HCT116 (cell line): ENCODE measurements around the gene TNIK. TPM values are rescaled to one million over a fixed set of nuclear protein-coding genes. Genes with fewer than 3 reads are reported as not detected.
"Not testable (repeated sequence)": the region's sequence is repeated elsewhere in the genome, so short reads cannot be mapped to it uniquely, and the experiment has no call there.

Experiments used
- ATAC-seq: fragments of 200-7000 bp; cut with Tn5 transposase; 2 replicates; pipeline ENCODE4 v1.9.1; 2020; ENCODE audit warnings: mild to moderate bottlenecking, moderate library complexity
- BruUV-seq: library from RNA; stranded (reverse); fragments of 400-500 nt; replicated peaks from 2 replicates; lab custom pipeline; 2021; lab: Mats Ljungman, UMichigan
- CTCF ChIA-PET: fragments of 300-600 bp; sonication (Branson Sonifier 250); formaldehyde crosslinking; loops from one replicate; lab custom pipeline; 2021; ENCODE audit warnings: antibody characterized with exemption; lab: Charles Lee
- POLR2A ChIA-PET: fragments of 300-600, 350-600 bp; sonication (Branson Sonifier 250); formaldehyde crosslinking; loops from one replicate; lab custom pipeline; 2021; ENCODE audit warnings: antibody characterized with exemption; lab: Charles Lee
- RAD21 ChIA-PET, 2 experiments: fragments of 300-600 bp; sonication (Branson Sonifier 250); formaldehyde crosslinking; loops; one replicate each; lab custom pipeline; 2023; ENCODE audit warnings: low total read pairs in 2 of 2; ENCODE audit not compliant: uncharacterized antibody in 2 of 2, unreplicated experiment in 2 of 2, low non-redundant PET in 1 of 2; lab: Charles Lee
- DNase-seq: peaks from one replicate; pipeline ENCODE4 v3.0.0-alpha.2; 2010; ENCODE audit warnings: low read depth, low spot score
- H2AFZ ChIP-seq: fragments of 200-600 bp; shearing (Covaris generic), sonication (generic); 2 replicates; pipeline ENCODE4 v1.6.1; 2017; ENCODE audit warnings: low read depth, mixed run types, mixed read lengths, antibody characterized with exemption, low read length; ENCODE audit not compliant: poor library complexity, severe bottlenecking
- H3K27ac ChIP-seq: 2 replicates; pipeline ENCODE4 v1.5.1; 2012; ENCODE audit warnings: low read depth, low read length
- H3K27me3 ChIP-seq: fragments of 200-600 bp; sonication (generic); 2 replicates; pipeline ENCODE4 v1.6.1; 2016; ENCODE audit warnings: mixed run types, low read length, mixed read lengths; ENCODE audit not compliant: insufficient read depth
- H3K36me3 ChIP-seq, 2 experiments: fragments of 200-500 bp in 1 of 2; fragments of 200-600 bp in 1 of 2; sonication (Bioruptor generic) in 1 of 2; sonication (generic) in 1 of 2; 2 replicates each; pipeline versions ENCODE4 v1.5.1 to v1.6.1; 2014 to 2016; ENCODE audit warnings: low read length in 2 of 2, inconsistent platforms in 1 of 2, mixed read lengths in 1 of 2, mixed run types in 1 of 2; ENCODE audit not compliant: insufficient read depth in 2 of 2, control insufficient read depth in 1 of 2
- H3K4me1 ChIP-seq, 2 experiments: fragments of 200-600 bp in 1 of 2; sonication (generic) in 1 of 2; 2 replicates each; pipeline versions ENCODE4 v1.5.1 to v1.6.1; 2012 to 2017; ENCODE audit warnings: low read length in 2 of 2, inconsistent platforms in 1 of 2, mild to moderate bottlenecking in 1 of 2, mixed read lengths in 1 of 2, mixed run types in 1 of 2, moderate library complexity in 1 of 2; ENCODE audit not compliant: insufficient read depth in 2 of 2, control insufficient read depth in 1 of 2
- H3K4me2 ChIP-seq: fragments of 200-600 bp; sonication (generic); 2 replicates; pipeline ENCODE4 v1.6.1; 2017; ENCODE audit warnings: mixed run types, low read length, mixed read lengths
- H3K4me3 ChIP-seq, 2 experiments: fragments of 200-600 bp in 1 of 2; sonication (generic) in 1 of 2; replicated peaks in 1 of 2; 2 replicates each; pipeline ENCODE4 v1.5.1; 2011 to 2016; ENCODE audit warnings: low read length in 2 of 2, control low read depth in 1 of 2, low read depth in 1 of 2, mild to moderate bottlenecking in 1 of 2, mixed read lengths in 1 of 2, mixed run types in 1 of 2
- H3K79me2 ChIP-seq: fragments of 200-600 bp; sonication (generic); 2 replicates; pipeline ENCODE4 v1.6.1; 2017; ENCODE audit warnings: mild to moderate bottlenecking, mixed run types, low read length, moderate library complexity, mixed read lengths; ENCODE audit not compliant: insufficient read depth
- H3K9ac ChIP-seq: fragments of 200-600 bp; sonication (generic); 2 replicates; pipeline ENCODE4 v1.6.1; 2016; ENCODE audit warnings: low read length, mixed read lengths
- H3K9me2 ChIP-seq: fragments of 200-600 bp; sonication (generic), shearing (Covaris generic); 2 replicates; pipeline ENCODE4 v1.6.1; 2017; ENCODE audit warnings: mixed run types, mild to moderate bottlenecking, moderate library complexity; ENCODE audit not compliant: insufficient read depth
- H3K9me3 ChIP-seq, 2 experiments: fragments of 200-500 bp in 1 of 2; fragments of 200-600 bp in 1 of 2; sonication (Bioruptor generic) in 1 of 2; sonication (generic) in 1 of 2; 2 replicates each; pipeline ENCODE4 v1.6.1; 2014 to 2017; ENCODE audit warnings: low read length in 2 of 2, mixed read lengths in 2 of 2, inconsistent platforms in 1 of 2, low read depth in 1 of 2, mild to moderate bottlenecking in 1 of 2, mixed run types in 1 of 2, moderate library complexity in 1 of 2; ENCODE audit not compliant: control insufficient read depth in 1 of 2, insufficient read depth in 1 of 2
- H4K20me1 ChIP-seq: fragments of 200-600 bp; sonication (generic), shearing (Covaris generic); 2 replicates; pipeline ENCODE4 v1.6.1; 2017; ENCODE audit warnings: mixed run types, mild to moderate bottlenecking, moderate library complexity; ENCODE audit not compliant: insufficient read depth
- ELF1 ChIP-seq: IDR thresholded peaks from 2 replicates; pipeline ENCODE4 v1.6.1; 2012; ENCODE audit warnings: low read depth, borderline replicate concordance
- FOSL1 ChIP-seq: IDR thresholded peaks from 2 replicates; pipeline ENCODE4 v1.6.1; 2012; ENCODE audit warnings: low read depth
- JUND ChIP-seq: IDR thresholded peaks from 2 replicates; pipeline ENCODE4 v1.6.1; 2012
- SP1 ChIP-seq: IDR thresholded peaks from 2 replicates; pipeline ENCODE4 v1.6.1; 2012; ENCODE audit warnings: low read depth
- intact Hi-C: fragments of 100-400 bp; cut with micrococcal nuclease; formaldehyde crosslinking; loops from 2 replicates; pipeline ENCODE4 v1.10.0; 2022
- total RNA-seq: library from RNA; stranded (reverse); gene quantifications from one replicate; pipeline ENCODE4 v1.2.1, GENCODE V29; 2021; ENCODE audit not compliant: unreplicated experiment

The TNIK gene
- total RNA-seq, 1 experiment from 2014 or later: 24.1 TPM

DNA sequence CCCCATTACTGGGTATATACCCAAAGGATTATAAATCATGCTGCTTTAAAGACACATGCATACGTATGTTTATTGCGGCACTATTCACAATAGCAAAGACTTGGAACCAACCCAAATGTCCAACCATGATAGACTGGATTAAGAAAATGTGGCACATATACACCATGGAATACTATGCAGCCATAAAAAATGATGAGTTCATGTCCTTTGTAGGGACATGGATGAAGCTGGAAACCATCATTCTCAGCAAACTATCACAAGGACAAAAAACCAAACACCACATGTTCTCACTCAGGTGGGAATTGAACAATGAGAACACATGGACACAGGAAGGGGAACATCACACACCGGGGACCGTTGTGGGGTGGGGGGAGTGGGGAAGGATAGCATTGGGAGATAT is 155.7 kb downstream of the TNIK start:
- BruUV-seq, H3K27ac ChIP-seq, H3K27me3 ChIP-seq, H3K79me2 ChIP-seq, DNase-seq, H2AFZ ChIP-seq, H3K9ac ChIP-seq, H4K20me1 ChIP-seq, H3K36me3 ChIP-seq, intact Hi-C loops, H3K9me3 ChIP-seq, ATAC-seq, POLR2A ChIA-PET, H3K4me2 ChIP-seq, RAD21 ChIA-PET, H3K4me3 ChIP-seq, CTCF ChIA-PET, H3K4me1 ChIP-seq, H3K9me2 ChIP-seq: not testable (repeated sequence)

DNA sequence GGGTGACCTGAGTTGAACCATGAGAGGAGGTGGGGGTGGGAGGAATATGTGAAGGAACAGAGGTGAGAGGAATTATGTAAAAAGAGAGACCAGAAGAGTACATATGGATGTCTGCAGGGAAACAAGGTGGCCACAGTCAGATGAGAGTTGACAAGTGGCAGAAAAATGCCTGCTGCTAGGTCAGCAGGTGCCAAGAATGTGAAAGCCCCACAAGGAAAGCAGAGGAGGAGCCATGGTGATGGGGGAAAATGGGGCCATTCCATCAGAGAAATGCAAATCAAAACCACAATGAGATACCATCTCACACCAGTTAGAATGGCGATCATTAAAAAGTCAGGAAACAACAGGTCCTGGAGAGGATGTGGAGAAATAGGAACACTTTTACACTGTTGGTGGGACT is 156.2 kb downstream of the TNIK start:
- ATAC-seq, H3K9ac ChIP-seq, H3K36me3 ChIP-seq, H3K4me3 ChIP-seq, H3K4me1 ChIP-seq, RAD21 ChIA-PET, CTCF ChIA-PET, intact Hi-C loops, POLR2A ChIA-PET, H3K79me2 ChIP-seq, H3K4me2 ChIP-seq, H3K27me3 ChIP-seq, BruUV-seq, H3K9me3 ChIP-seq, H3K27ac ChIP-seq, H3K9me2 ChIP-seq, H4K20me1 ChIP-seq, H2AFZ ChIP-seq, DNase-seq: not testable (repeated sequence)

DNA sequence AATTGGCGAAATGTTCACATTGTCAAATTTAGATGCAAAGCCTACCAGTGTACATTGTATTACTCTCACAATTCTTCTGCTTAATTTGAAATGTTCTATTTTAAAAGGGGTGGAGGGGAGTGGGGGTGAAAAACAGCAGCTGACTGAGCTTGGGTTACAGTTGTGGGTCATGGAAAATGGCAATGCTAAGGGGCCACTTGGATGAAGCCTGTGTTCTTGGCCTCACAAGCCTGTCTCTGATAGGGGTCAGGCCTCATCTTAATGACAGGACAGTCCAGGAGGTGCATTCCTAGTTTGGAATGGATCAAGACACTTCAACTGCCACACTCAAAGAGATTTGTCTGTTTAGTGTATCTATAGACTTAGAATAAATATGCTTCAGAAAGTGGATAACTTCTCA is 158.2 kb downstream of the TNIK start:
- ATAC-seq (no peak), DNase-seq (no peak)
- H3K9me2 ChIP-seq: no peaks in the 10 kb centered on the region
- TF ChIP-seq FOSL1 (no peak), JUND (no peak), ELF1 (no peak), SP1 (no peak)
- intact Hi-C loops: no loop called here
- no peaks in the 10 kb centered on the region for H3K36me3 ChIP-seq
- H3K4me1 ChIP-seq: peaks cover 0 to 9% of the 10 kb centered on the region in 2 experiments; a peak in 1 of 4 replicates
- no peak overlapping the region for H3K27ac ChIP-seq
- H3K4me2 ChIP-seq: no peak overlapping the region
- ChIA-PET CTCF (no interaction called here), POLR2A (no interaction called here), RAD21 (no interaction called here)
- no peak overlapping the region for H3K9ac ChIP-seq
- no TSS peak for BruUV-seq
- no peaks in the 10 kb centered on the region for H3K79me2 ChIP-seq
- H3K27me3 ChIP-seq: no peaks in the 10 kb centered on the region
- H2AFZ ChIP-seq: no peak overlapping the region
- no peak overlapping the region for H3K4me3 ChIP-seq
- H4K20me1 ChIP-seq: no peaks in the 10 kb centered on the region
- no peaks in the 10 kb centered on the region for H3K9me3 ChIP-seq
